IPS-15b (cell line): ENCODE data around the gene TXNL1.
"Not testable (repeated sequence)": the region's sequence is repeated elsewhere in the genome, so short reads cannot be mapped to it uniquely, and the experiment has no call there.

ENCODE experiments used
- H3K27me3 ChIP-seq: one replicate; pipeline ENCODE4 v1.6.1; 2013; ENCODE audit warnings: low read length; ENCODE audit not compliant: control insufficient read depth, insufficient read depth
- H3K36me3 ChIP-seq: one replicate; pipeline ENCODE4 v1.6.1; 2013; ENCODE audit warnings: low read length; ENCODE audit not compliant: control insufficient read depth, insufficient read depth
- H3K4me1 ChIP-seq: one replicate; pipeline ENCODE4 v1.6.1; 2013; ENCODE audit warnings: mild to moderate bottlenecking, low read length; ENCODE audit not compliant: control insufficient read depth, insufficient read depth
- H3K4me3 ChIP-seq: one replicate; pipeline ENCODE4 v1.5.1; 2013; ENCODE audit warnings: low read depth, low read length
- H3K9ac ChIP-seq: one replicate; pipeline ENCODE4 v1.6.1; 2013; ENCODE audit warnings: low read depth, mild to moderate bottlenecking, low read length
- H3K9me3 ChIP-seq: one replicate; pipeline ENCODE4 v1.6.1; 2013; ENCODE audit warnings: mild to moderate bottlenecking, low read length; ENCODE audit not compliant: control insufficient read depth, insufficient read depth

Gene TXNL1

GRCh38 chr18:56659111-56659510, 20.7 kb upstream of the TXNL1 start:
- Histone ChIP-seq H3K9ac (no peak overlapping the region), H3K27me3 (no peaks in the 10 kb centered on the region), H3K4me1 (no peaks in the 10 kb centered on the region), H3K9me3 (no peaks in the 10 kb centered on the region), H3K36me3 (no peaks in the 10 kb centered on the region), H3K4me3 (no peak overlapping the region)

GRCh38 chr18:56658261-56658660, 19.9 kb upstream of the TXNL1 start:
- Histone ChIP-seq H3K36me3 (no peaks in the 10 kb centered on the region), H3K27me3 (no peaks in the 10 kb centered on the region), H3K4me1 (no peaks in the 10 kb centered on the region), H3K9ac (no peak overlapping the region), H3K9me3 (no peaks in the 10 kb centered on the region), H3K4me3 (no peak overlapping the region)

- H3K36me3 ChIP-seq, H3K9me3 ChIP-seq, H3K4me3 ChIP-seq, H3K27me3 ChIP-seq, H3K4me1 ChIP-seq, H3K9ac ChIP-seq: not testable (repeated sequence)
These were observed 15.9 kb upstream of the TXNL1 start for GRCh38 chr18:56654280-56654679.

- Histone ChIP-seq H3K4me3 (no peak overlapping the region), H3K9me3 (no peaks in the 10 kb centered on the region), H3K36me3 (no peaks in the 10 kb centered on the region), H3K27me3 (no peaks in the 10 kb centered on the region), H3K9ac (no peak overlapping the region), H3K4me1 (no peaks in the 10 kb centered on the region)
These were observed 14.4 kb upstream of the TXNL1 start for GRCh38 chr18:56652802-56653201.

GRCh38 chr18:56651771-56652092, 13.3 kb upstream of the TXNL1 start:
- Histone ChIP-seq H3K9ac (no peak overlapping the region), H3K36me3 (no peaks in the 10 kb centered on the region), H3K9me3 (no peaks in the 10 kb centered on the region), H3K4me3 (peak overlapping the region; percentile 94), H3K27me3 (no peaks in the 10 kb centered on the region), H3K4me1 (no peaks in the 10 kb centered on the region)

GRCh38 chr18:56650944-56651770, 12.8 kb upstream of the TXNL1 start, which contains the start of gene WDR7:
TSS of gene WDR7 (plus strand) at chr18:56651359. CDS start at chr18:56672516, 21,157 bp downstream.
- peak within 1 kb of the TSS; percentile 94 for H3K4me3 ChIP-seq
- no peaks in the 10 kb centered on the region for H3K27me3 ChIP-seq
- no peaks in the 10 kb centered on the region for H3K9me3 ChIP-seq
- no peaks in the 10 kb centered on the region for H3K4me1 ChIP-seq
- H3K9ac ChIP-seq, result peak within 1 kb of the TSS; percentile 61
- no peaks in the 10 kb centered on the region for H3K36me3 ChIP-seq

- Histone ChIP-seq H3K9me3 (no peaks in the 10 kb centered on the region), H3K27me3 (no peaks in the 10 kb centered on the region), H3K36me3 (no peaks in the 10 kb centered on the region), H3K4me3 (no peak overlapping the region), H3K9ac (no peak overlapping the region), H3K4me1 (no peaks in the 10 kb centered on the region)
These were observed 11.6 kb upstream of the TXNL1 start for GRCh38 chr18:56649996-56650395.

GRCh38 chr18:56647951-56648893, 9.8 kb upstream of the TXNL1 start:
- no peaks in the 10 kb centered on the region for H3K27me3 ChIP-seq
- no peaks in the 10 kb centered on the region for H3K36me3 ChIP-seq
- no peaks in the 10 kb centered on the region for H3K9me3 ChIP-seq
- no peak overlapping the region for H3K9ac ChIP-seq
- H3K4me3 ChIP-seq, result no peak overlapping the region
- H3K4me1 ChIP-seq, result no peaks in the 10 kb centered on the region

GRCh38 chr18:56647071-56647470, 8.7 kb upstream of the TXNL1 start:
- Histone ChIP-seq H3K36me3 (no peaks in the 10 kb centered on the region), H3K9ac (no peak overlapping the region), H3K27me3 (no peaks in the 10 kb centered on the region), H3K9me3 (no peaks in the 10 kb centered on the region), H3K4me3 (no peak overlapping the region), H3K4me1 (no peaks in the 10 kb centered on the region)

GRCh38 chr18:56645415-56646016, 7.1 kb upstream of the TXNL1 start:
- no peaks in the 10 kb centered on the region for H3K9me3 ChIP-seq
- no peaks in the 10 kb centered on the region for H3K27me3 ChIP-seq
- no peaks in the 10 kb centered on the region for H3K4me1 ChIP-seq
- no peaks in the 10 kb centered on the region for H3K36me3 ChIP-seq
- H3K9ac ChIP-seq, result no peak overlapping the region
- H3K4me3 ChIP-seq, result no peak overlapping the region

- Histone ChIP-seq H3K4me3 (no peak overlapping the region), H3K9ac (no peak overlapping the region), H3K27me3 (no peaks in the 10 kb centered on the region), H3K4me1 (no peaks in the 10 kb centered on the region), H3K36me3 (no peaks in the 10 kb centered on the region), H3K9me3 (no peaks in the 10 kb centered on the region)
These were observed 5.0 kb upstream of the TXNL1 start for GRCh38 chr18:56643381-56643780.
